Measurements from ENCODE around the gene ARRB1.
A peak's percentile ranks its signal among the peaks of the same experiment; 100 is the strongest.

The ARRB1 gene

GRCh38 chr11:75219869-75220268, 131.6 kb downstream of the ARRB1 start:
- no peaks in the 10 kb centered on the region for H3K9me3 ChIP-seq (ENCODE audit: severe bottlenecking)
- no peak for DNase-seq
- H3K36me3 ChIP-seq, result no peaks in the 10 kb centered on the region
- no peaks in the 10 kb centered on the region for H3K27me3 ChIP-seq (ENCODE audit: insufficient read depth, low read depth, severe bottlenecking)
- no peak overlapping the region for H3K4me3 ChIP-seq (ENCODE audit: low read depth, low read length)
- TF ChIP-seq CTCF (IDR thresholded peaks at IDR 0.05; ENCODE audit: low read depth, low read length), result no peak
- H3K27ac ChIP-seq, result no peak overlapping the region

- Histone ChIP-seq H3K27me3 (ENCODE audit: insufficient read depth, low read depth, severe bottlenecking) (no peaks in the 10 kb centered on the region), H3K9me3 (ENCODE audit: severe bottlenecking) (no peaks in the 10 kb centered on the region), H3K4me3 (ENCODE audit: low read depth, low read length) (no peak overlapping the region), H3K27ac (no peak overlapping the region), H3K36me3 (no peaks in the 10 kb centered on the region)
- TF ChIP-seq CTCF (IDR thresholded peaks at IDR 0.05; ENCODE audit: low read depth, low read length), result no peak
- no peak for DNase-seq
Observed at GRCh38 chr11:75214843-75215242, 136.6 kb downstream of the ARRB1 start.

GRCh38 chr11:75214411-75214821, 137.0 kb downstream of the ARRB1 start:
- H3K36me3 ChIP-seq, result no peaks in the 10 kb centered on the region
- no peaks in the 10 kb centered on the region for H3K9me3 ChIP-seq (ENCODE audit: severe bottlenecking)
- peak; percentile 78 for DNase-seq
- 0 out of 2 replicates have a peak overlapping the region, but pooled peaks have one; percentile 8 for H3K4me3 ChIP-seq (ENCODE audit: low read depth, low read length)
- TF ChIP-seq CTCF (IDR thresholded peaks at IDR 0.05; ENCODE audit: low read depth, low read length), result peak; percentile 41
- H3K27ac ChIP-seq, result no peak overlapping the region
- no peaks in the 10 kb centered on the region for H3K27me3 ChIP-seq (ENCODE audit: insufficient read depth, low read depth, severe bottlenecking)

All from WERI-Rb-1 (cell line).